Activated T-cell treated with anti-CD3 and anti-CD28 coated beads for 24 hours (primary cell): Measurements from ENCODE around the gene ANGPTL4.
"Not testable (repeated sequence)": the region's sequence is repeated elsewhere in the genome, so short reads cannot be mapped to it uniquely, and the experiment has no call there.

ENCODE experiments used
- DNase-seq: peaks from one replicate; pipeline ENCODE4 v3.0.0-alpha.2; 2020; ENCODE audit warnings: low read depth

Gene ANGPTL4

GRCh38 chr19:8361921-8362793 is 1.8 kb upstream of the ANGPTL4 start:
- no peak for DNase-seq

GRCh38 chr19:8366121-8366581 is 2.2 kb downstream of the ANGPTL4 start:
- DNase-seq, result no peak

- no peak for DNase-seq
Observed at GRCh38 chr19:8366961-8367326, 3.0 kb downstream of the ANGPTL4 start.

GRCh38 chr19:8367327-8368001 is 3.5 kb downstream of the ANGPTL4 start:
- DNase-seq, result no peak

GRCh38 chr19:8370176-8371010 is 6.4 kb downstream of the ANGPTL4 start:
- DNase-seq, result no peak

- no peak for DNase-seq
Observed at GRCh38 chr19:8371011-8371804, 7.3 kb downstream of the ANGPTL4 start.

- DNase-seq, result no peak
Observed at GRCh38 chr19:8373867-8374813, 10.2 kb downstream of the ANGPTL4 start.

- DNase-seq, result not testable (repeated sequence)
Observed at GRCh38 chr19:8375766-8376165, 11.8 kb downstream of the ANGPTL4 start.

- not testable (repeated sequence) for DNase-seq
Observed at GRCh38 chr19:8376373-8376974, 12.5 kb downstream of the ANGPTL4 start.

GRCh38 chr19:8377598-8377997 is 13.6 kb downstream of the ANGPTL4 start:
- DNase-seq, result no peak

GRCh38 chr19:8379156-8379891 is 15.4 kb downstream of the ANGPTL4 start:
- DNase-seq, result not testable (repeated sequence)

- not testable (repeated sequence) for DNase-seq
Observed at GRCh38 chr19:8384569-8384968, 20.6 kb downstream of the ANGPTL4 start.

GRCh38 chr19:8385103-8385502 is 21.1 kb downstream of the ANGPTL4 start:
- DNase-seq, result not testable (repeated sequence)

- not testable (repeated sequence) for DNase-seq
Observed at GRCh38 chr19:8385566-8385965, 21.6 kb downstream of the ANGPTL4 start.

- not testable (repeated sequence) for DNase-seq
Observed at GRCh38 chr19:8386419-8386818, 22.5 kb downstream of the ANGPTL4 start.

GRCh38 chr19:8386990-8387389 is 23.0 kb downstream of the ANGPTL4 start:
- no peak for DNase-seq

GRCh38 chr19:8387688-8388611 is 24.0 kb downstream of the ANGPTL4 start:
- no peak for DNase-seq

GRCh38 chr19:8388612-8388958 is 24.6 kb downstream of the ANGPTL4 start:
- no peak for DNase-seq
